Heart right ventricle (tissue), 16 donors: Measurements from ENCODE around the gene MCRIP1. TPM values are rescaled to one million over a fixed set of nuclear protein-coding genes. Genes with fewer than 3 reads are reported as not detected.

Experiments
- ATAC-seq, 8 donors: fragments of 200-7000 bp; cut with Tn5 transposase; one replicate each; pipeline ENCODE4 v1.9.1; 2020; ENCODE audit warnings: mild to moderate bottlenecking in 8 of 8, moderate library complexity in 8 of 8, moderate number of reproducible peaks in 1 of 8
- DNase-seq, 2 donors: peaks; one replicate each; pipeline ENCODE4 v3.0.0-alpha.2; 2020
- H3K27ac ChIP-seq, 10 donors: fragments of 200-600 bp; sonication (generic) in 2 of 10; one replicate each; pipeline versions ENCODE4 v1.5.0 to v1.8.0; 2020 to 2022; ENCODE audit warnings: mild to moderate bottlenecking in 3 of 10
- H3K27me3 ChIP-seq, 7 donors: fragments of 200-600 bp; one replicate each; pipeline ENCODE4 v1.8.0; 2021 to 2022; ENCODE audit warnings: mild to moderate bottlenecking in 2 of 7
- H3K36me3 ChIP-seq, 9 donors: fragments of 200-600 bp; sonication (generic) in 1 of 9; one replicate each; pipeline versions ENCODE4 v1.5.0 to v1.8.0; 2020 to 2022; ENCODE audit warnings: mild to moderate bottlenecking in 2 of 9
- H3K4me1 ChIP-seq, 9 donors: fragments of 200-600 bp; sonication (generic) in 1 of 9; one replicate each; pipeline versions ENCODE4 v1.5.0 to v1.8.0; 2020 to 2022; ENCODE audit warnings: mild to moderate bottlenecking in 4 of 9
- H3K4me3 ChIP-seq, 10 donors: fragments of 200-600 bp; sonication (generic) in 2 of 10; one replicate each; pipeline versions ENCODE4 v1.5.0 to v1.8.0; 2020 to 2022; ENCODE audit warnings: mild to moderate bottlenecking in 7 of 10, moderate library complexity in 2 of 10
- H3K9me3 ChIP-seq, 11 donors: fragments of 200-600 bp in 10 of 11; sonication (generic) in 2 of 11; one replicate each; pipeline versions ENCODE4 v1.5.0 to v1.8.0; 2013 to 2022; ENCODE audit warnings: mild to moderate bottlenecking in 2 of 11, control low read depth in 1 of 11, moderate library complexity in 1 of 11
- CTCF ChIP-seq, 9 donors: fragments of 200-600 bp; sonication (generic) in 2 of 9; IDR thresholded peaks; one replicate each; pipeline versions ENCODE4 v1.5.0 to v1.8.0; 2021 to 2022; ENCODE audit warnings: antibody characterized with exemption in 9 of 9, mild to moderate bottlenecking in 5 of 9, moderate library complexity in 1 of 9
- WGBS, 2 donors: extraction: QIAGEN DNeasy Blood & Tissue Kit; methylation state at CpG; one replicate each; pipeline ENCODE4 v1.1.7; 2013; ENCODE audit warnings: inconsistent platforms in 1 of 2; 5-methylcytosine and 5-hydroxymethylcytosine counted together
- intact Hi-C, 10 donors: fragments of 100-400 bp; cut with DNase I; formaldehyde crosslinking; loops; one replicate each; pipeline versions ENCODE4 v1.11.1 to v1.14.2; 2022
- polyA plus RNA-seq, 2 donors: library from polyadenylated mRNA; stranded (reverse); fragments of 200-250 nt; gene quantifications; one replicate each; pipeline ENCODE4 v1.2.3, GENCODE V29; 2013
- total RNA-seq, 10 donors: library from RNA; stranded (reverse); fragmentation: NEBNext Ultra II Directional in 3 of 10; extraction: Animal tissue kit (Norgen Biotek cat#: 25700) in 3 of 10; gene quantifications; one replicate each; pipeline versions ENCODE4 v1.2.1 to v1.2.4, GENCODE V29; 2021 to 2023
- donor health status: Arrhythmogenic right ventricular cardiomyopathy.
- donor health status: ischemic (EF 13 %, LVEDD 7.1; RV severe dilation, severe dysfunction).
- donor health status: healthy with polysubstance abuse.
- donor health status: DM: no; HTN: yes; CAD: no.
- donor health status: DM: no; HTN: no; CAD: no.
- donor health status: ischemic (EF 25% LVEDD 6.9; RV normal size, moderate dysfunction).
- donor health status: ischemic (EF 25% LVEDD 5.7; RV mildly dilated, moderate dysfunction).
- donor health status: healthy.
- donor health status: DM: yes; HTN: yes; CAD: no.
- donor health status: Ischemic cardiomyopathy.
- donor health status: ischemic (EF 35%, LVEDD 5.7; RV mildly dilated, moderate dysfunction).
- donor health status: nonischemic (EF 11% LVEDD 7.7; RV severe dilation, severe dysfunction).
- donor health status: DM: yes; HTN: yes; CAD: no.
- donor health status: PGD.
- donor health status: ischemic (EF 29% LVEDD 5.4; RV normal size, mild dysfunction).
- donor health status: nonischemic (EF 23%, LVEDD 6.1; RV moderate dilation, normal function).

Gene MCRIP1
- total and polyA plus RNA-seq, 12 donors: 75.1 to 239 (median 92.5) TPM

GRCh38 chr17:81844887-81845286, 11.8 kb upstream of the MCRIP1 start:
- Histone ChIP-seq H3K9me3 (no peaks in the 10 kb centered on the region), H3K4me3 (no peak overlapping the region), H3K4me1 (peaks cover 0 to 17% (median 9%) of the 10 kb centered on the region in 9 donors), H3K27me3 (no peaks in the 10 kb centered on the region), H3K36me3 (peaks cover 21 to 78% (median 56%) of the 10 kb centered on the region in 9 donors), H3K27ac (no peak overlapping the region)
- DNase-seq (no peak), ATAC-seq (no peak)
- 83 to 90% methylated on average over 13 of the region's 13 CpGs for WGBS, 2 donors
- TF ChIP-seq CTCF (IDR thresholded peaks at IDR 0.05): no peak
- intact Hi-C loops: no loop called here

GRCh38 chr17:81844327-81844851, 11.3 kb upstream of the MCRIP1 start:
- WGBS, 2 donors: 88 to 91% methylated on average over 14 of the region's 14 CpGs
- ATAC-seq (peak in 2 of 8 donors; percentile 6 to 13), DNase-seq (no peak)
- intact Hi-C loops: no loop called here
- peaks cover 0 to 17% (median 9%) of the 10 kb centered on the region in 9 donors for H3K4me1 ChIP-seq
- H3K27ac ChIP-seq: no peak overlapping the region
- no peak overlapping the region for H3K4me3 ChIP-seq
- no peaks in the 10 kb centered on the region for H3K27me3 ChIP-seq
- peaks cover 21 to 73% (median 56%) of the 10 kb centered on the region in 9 donors for H3K36me3 ChIP-seq
- TF ChIP-seq CTCF (IDR thresholded peaks at IDR 0.05): no peak
- no peaks in the 10 kb centered on the region for H3K9me3 ChIP-seq

- Histone ChIP-seq H3K27ac (no peak overlapping the region), H3K4me1 (peaks cover 0 to 17% (median 9%) of the 10 kb centered on the region in 9 donors), H3K27me3 (no peaks in the 10 kb centered on the region), H3K4me3 (no peak overlapping the region), H3K36me3 (peaks cover 21 to 67% (median 56%) of the 10 kb centered on the region in 9 donors), H3K9me3 (no peaks in the 10 kb centered on the region)
- DNase-seq (no peak), ATAC-seq (no peak)
- 94% methylated on average over 30 of the region's 30 CpGs for WGBS, 2 donors
- intact Hi-C loops: no loop called here
- TF ChIP-seq CTCF (IDR thresholded peaks at IDR 0.05): no peak
Observed at GRCh38 chr17:81843713-81844326, 10.7 kb upstream of the MCRIP1 start.

GRCh38 chr17:81842725-81843504, 9.8 kb upstream of the MCRIP1 start:
- no peak overlapping the region for H3K4me3 ChIP-seq
- intact Hi-C loops: no loop called here
- TF ChIP-seq CTCF (IDR thresholded peaks at IDR 0.05): no peak
- H3K27me3 ChIP-seq: no peaks in the 10 kb centered on the region
- H3K4me1 ChIP-seq: peaks cover 0 to 17% (median 10%) of the 10 kb centered on the region in 9 donors
- ATAC-seq (peak in 1 of 8 donors; percentile 5), DNase-seq (no peak)
- no peaks in the 10 kb centered on the region for H3K9me3 ChIP-seq
- 76 to 79% methylated on average over 21 of the region's 21 CpGs for WGBS, 2 donors
- H3K27ac ChIP-seq: no peak overlapping the region
- H3K36me3 ChIP-seq: peaks cover 15 to 58% (median 51%) of the 10 kb centered on the region in 9 donors
